NB4 (cell line): ENCODE measurements around the gene PRKD3.

Experiments used
- MYC ChIP-seq: IDR thresholded peaks from 2 replicates; pipeline ENCODE4 v1.6.1; 2011; ENCODE audit warnings: low read depth, low read length
- POLR2A ChIP-seq: IDR thresholded peaks from 2 replicates; pipeline ENCODE4 v1.6.1; 2011; ENCODE audit warnings: mild to moderate bottlenecking; ENCODE audit not compliant: insufficient read length; ENCODE audit errors: extremely low read depth
- TF ChIP-seq, protein P1 (sequence below): IDR thresholded peaks from one replicate; pipeline ENCODE4 v1.5.1; 2012; ENCODE audit warnings: low read depth, low read length
- TF ChIP-seq, protein P2 (sequence below): IDR thresholded peaks from 2 replicates; pipeline ENCODE4 v1.6.1; 2011; ENCODE audit warnings: low read depth, low read length

- TF ChIP-seq, protein P1, sequence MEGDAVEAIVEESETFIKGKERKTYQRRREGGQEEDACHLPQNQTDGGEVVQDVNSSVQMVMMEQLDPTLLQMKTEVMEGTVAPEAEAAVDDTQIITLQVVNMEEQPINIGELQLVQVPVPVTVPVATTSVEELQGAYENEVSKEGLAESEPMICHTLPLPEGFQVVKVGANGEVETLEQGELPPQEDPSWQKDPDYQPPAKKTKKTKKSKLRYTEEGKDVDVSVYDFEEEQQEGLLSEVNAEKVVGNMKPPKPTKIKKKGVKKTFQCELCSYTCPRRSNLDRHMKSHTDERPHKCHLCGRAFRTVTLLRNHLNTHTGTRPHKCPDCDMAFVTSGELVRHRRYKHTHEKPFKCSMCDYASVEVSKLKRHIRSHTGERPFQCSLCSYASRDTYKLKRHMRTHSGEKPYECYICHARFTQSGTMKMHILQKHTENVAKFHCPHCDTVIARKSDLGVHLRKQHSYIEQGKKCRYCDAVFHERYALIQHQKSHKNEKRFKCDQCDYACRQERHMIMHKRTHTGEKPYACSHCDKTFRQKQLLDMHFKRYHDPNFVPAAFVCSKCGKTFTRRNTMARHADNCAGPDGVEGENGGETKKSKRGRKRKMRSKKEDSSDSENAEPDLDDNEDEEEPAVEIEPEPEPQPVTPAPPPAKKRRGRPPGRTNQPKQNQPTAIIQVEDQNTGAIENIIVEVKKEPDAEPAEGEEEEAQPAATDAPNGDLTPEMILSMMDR: no peak
- TF ChIP-seq MYC (no peak), POLR2A (no peak)
- TF ChIP-seq, protein P2, sequence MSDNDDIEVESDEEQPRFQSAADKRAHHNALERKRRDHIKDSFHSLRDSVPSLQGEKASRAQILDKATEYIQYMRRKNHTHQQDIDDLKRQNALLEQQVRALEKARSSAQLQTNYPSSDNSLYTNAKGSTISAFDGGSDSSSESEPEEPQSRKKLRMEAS: no peak
These were observed 25.4 kb upstream of the PRKD3 start for GRCh38 chr2:37350034-37350433.
